ENCODE measurements around the gene DSCAM. TPM values are rescaled to one million over a fixed set of nuclear protein-coding genes. Genes with fewer than 3 reads are reported as not detected.

DSCAM gene
- polyA plus RNA-seq, 1 experiment = not detected

DNA sequence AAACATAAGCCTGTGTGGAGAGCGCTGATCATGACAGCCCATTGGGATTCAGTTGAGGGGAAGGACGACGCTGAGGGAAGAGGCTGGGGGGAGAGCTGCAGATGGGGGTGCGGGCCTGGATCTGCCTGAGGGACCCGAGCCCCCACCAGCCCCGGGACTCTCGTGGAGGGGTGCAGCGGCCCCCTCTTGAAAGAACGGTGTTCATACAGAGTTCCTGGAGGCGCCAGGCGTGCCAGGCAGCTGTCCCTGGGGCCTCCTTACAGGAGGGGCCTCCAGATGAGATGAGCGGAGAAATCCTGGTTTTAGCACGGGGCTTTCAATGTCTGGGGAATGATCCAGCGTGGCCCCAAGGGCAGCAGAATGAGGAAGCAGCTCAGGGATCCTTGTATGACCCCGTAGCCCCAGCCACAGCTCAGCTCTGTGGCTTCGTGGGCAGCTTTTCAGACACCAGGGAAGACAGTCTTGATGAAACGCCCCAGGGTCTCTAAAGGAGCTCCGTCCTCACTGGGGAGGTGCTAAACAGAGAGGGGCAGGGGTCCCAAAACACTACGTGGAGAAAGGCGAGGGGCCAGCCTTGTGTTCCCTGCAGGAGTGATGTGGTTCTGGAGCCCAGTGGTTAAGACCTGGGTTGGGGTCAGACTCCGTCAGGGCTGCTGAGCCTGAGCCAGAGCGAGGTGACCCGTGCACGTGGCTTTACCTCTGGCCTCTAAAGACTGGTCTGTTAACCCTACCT lies 7.2 kb upstream of the DSCAM start:
- no peak overlapping the region for H3K27ac ChIP-seq (ENCODE audit: low read depth, low read length)
- H3K9me3 ChIP-seq (ENCODE audit: control insufficient read depth, insufficient read depth, low read length) = peaks cover 35% of the 10 kb centered on the region
- ChIA-PET CTCF (no interaction called here), POLR2A (no interaction called here)
- no peak overlapping the region for H3K4me3 ChIP-seq (ENCODE audit: low read depth, low read length)
- no peaks in the 10 kb centered on the region for H3K27me3 ChIP-seq (ENCODE audit: control insufficient read depth, insufficient read depth, low read length)
- TF ChIP-seq, protein P1, sequence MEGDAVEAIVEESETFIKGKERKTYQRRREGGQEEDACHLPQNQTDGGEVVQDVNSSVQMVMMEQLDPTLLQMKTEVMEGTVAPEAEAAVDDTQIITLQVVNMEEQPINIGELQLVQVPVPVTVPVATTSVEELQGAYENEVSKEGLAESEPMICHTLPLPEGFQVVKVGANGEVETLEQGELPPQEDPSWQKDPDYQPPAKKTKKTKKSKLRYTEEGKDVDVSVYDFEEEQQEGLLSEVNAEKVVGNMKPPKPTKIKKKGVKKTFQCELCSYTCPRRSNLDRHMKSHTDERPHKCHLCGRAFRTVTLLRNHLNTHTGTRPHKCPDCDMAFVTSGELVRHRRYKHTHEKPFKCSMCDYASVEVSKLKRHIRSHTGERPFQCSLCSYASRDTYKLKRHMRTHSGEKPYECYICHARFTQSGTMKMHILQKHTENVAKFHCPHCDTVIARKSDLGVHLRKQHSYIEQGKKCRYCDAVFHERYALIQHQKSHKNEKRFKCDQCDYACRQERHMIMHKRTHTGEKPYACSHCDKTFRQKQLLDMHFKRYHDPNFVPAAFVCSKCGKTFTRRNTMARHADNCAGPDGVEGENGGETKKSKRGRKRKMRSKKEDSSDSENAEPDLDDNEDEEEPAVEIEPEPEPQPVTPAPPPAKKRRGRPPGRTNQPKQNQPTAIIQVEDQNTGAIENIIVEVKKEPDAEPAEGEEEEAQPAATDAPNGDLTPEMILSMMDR (IDR thresholded peaks at IDR 0.05; ENCODE audit: low read depth, low read length) = no peak
- no peak for DNase-seq (ENCODE audit: low read depth, low spot score)

DNA sequence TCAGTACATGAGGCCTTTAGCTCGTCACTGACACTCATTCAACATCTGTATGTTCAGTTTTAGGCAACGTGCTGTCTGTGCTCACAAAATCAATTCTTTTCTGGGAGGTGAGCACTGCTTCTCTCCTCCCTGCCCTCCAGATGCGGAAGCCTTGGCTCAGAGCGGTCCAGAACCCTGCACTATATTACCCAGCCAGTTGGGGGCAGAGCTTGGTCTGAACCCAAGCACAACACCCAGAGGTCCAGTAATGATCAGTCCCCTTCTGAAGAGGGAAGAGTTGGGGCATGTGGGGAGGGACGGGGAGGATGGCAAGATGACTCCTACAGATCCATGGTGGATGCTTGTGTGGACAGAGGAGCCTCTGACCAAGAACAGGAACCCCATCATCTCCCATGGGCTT lies 5.6 kb upstream of the DSCAM start:
- no peak overlapping the region for H3K4me3 ChIP-seq (ENCODE audit: low read depth, low read length)
- CTCF ChIA-PET = no interaction called here
- POLR2A ChIA-PET = no interaction called here
- DNase-seq (ENCODE audit: low read depth, low spot score) = no peak
- TF ChIP-seq, protein P1 (IDR thresholded peaks at IDR 0.05; ENCODE audit: low read depth, low read length) = no peak
- H3K9me3 ChIP-seq (ENCODE audit: control insufficient read depth, insufficient read depth, low read length) = peaks cover 46% of the 10 kb centered on the region
- H3K27me3 ChIP-seq (ENCODE audit: control insufficient read depth, insufficient read depth, low read length) = no peaks in the 10 kb centered on the region
- no peak overlapping the region for H3K27ac ChIP-seq (ENCODE audit: low read depth, low read length)

DNA sequence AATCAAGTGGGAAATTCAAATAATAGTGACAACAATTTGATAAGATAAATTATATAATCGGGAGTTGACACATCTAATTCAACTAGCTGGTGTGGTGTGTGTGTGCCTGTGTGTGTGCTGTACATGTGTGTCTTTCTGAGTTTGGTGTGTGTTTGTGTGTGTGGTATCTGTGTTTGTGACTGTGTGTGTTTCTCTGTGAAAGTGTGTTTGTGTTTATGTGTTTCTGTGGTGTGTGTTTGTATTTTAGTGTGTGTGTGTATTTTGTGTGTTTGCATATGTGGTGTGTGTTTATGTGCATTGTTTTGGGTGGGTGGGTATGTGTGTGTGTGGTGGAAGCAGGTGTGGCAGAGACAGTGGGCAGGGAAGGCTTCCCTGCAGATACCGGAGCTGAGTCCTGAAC lies 4.8 kb upstream of the DSCAM start:
- Histone ChIP-seq H3K27me3 (ENCODE audit: control insufficient read depth, insufficient read depth, low read length) (no peaks in the 10 kb centered on the region), H3K27ac (ENCODE audit: low read depth, low read length) (no peak overlapping the region), H3K9me3 (ENCODE audit: control insufficient read depth, insufficient read depth, low read length) (peaks cover 42% of the 10 kb centered on the region), H3K4me3 (ENCODE audit: low read depth, low read length) (no peak overlapping the region)
- TF ChIP-seq, protein P1 (IDR thresholded peaks at IDR 0.05; ENCODE audit: low read depth, low read length) = no peak
- DNase-seq (ENCODE audit: low read depth, low spot score) = no peak
- ChIA-PET CTCF (no interaction called here), POLR2A (no interaction called here)

DNA sequence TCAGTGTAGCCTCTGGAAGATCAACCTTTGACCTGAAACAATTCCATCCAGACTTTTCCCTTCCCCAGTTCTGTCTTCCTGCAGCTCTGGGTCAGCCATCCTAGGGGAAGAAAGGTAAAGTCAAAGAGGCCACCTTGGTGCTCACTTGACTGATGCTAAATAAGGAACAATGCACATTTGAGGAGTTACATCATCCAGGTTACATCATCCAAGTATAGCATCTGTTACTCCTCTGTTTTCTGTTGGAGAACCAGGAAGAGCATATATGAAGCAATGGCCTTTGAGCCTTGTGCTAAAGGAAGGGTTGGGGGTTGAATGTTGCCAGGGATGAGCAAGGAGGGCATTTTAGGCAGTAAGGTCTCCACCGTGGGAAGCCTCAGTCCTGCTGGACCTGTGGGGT lies 3.1 kb upstream of the DSCAM start:
- H3K27me3 ChIP-seq (ENCODE audit: control insufficient read depth, insufficient read depth, low read length) = no peaks in the 10 kb centered on the region
- DNase-seq (ENCODE audit: low read depth, low spot score) = no peak
- ChIA-PET CTCF (no interaction called here), POLR2A (no interaction called here)
- peaks cover 41% of the 10 kb centered on the region for H3K9me3 ChIP-seq (ENCODE audit: control insufficient read depth, insufficient read depth, low read length)
- no peak overlapping the region for H3K27ac ChIP-seq (ENCODE audit: low read depth, low read length)
- TF ChIP-seq, protein P1 (IDR thresholded peaks at IDR 0.05; ENCODE audit: low read depth, low read length) = no peak
- H3K4me3 ChIP-seq (ENCODE audit: low read depth, low read length) = no peak overlapping the region

DNA sequence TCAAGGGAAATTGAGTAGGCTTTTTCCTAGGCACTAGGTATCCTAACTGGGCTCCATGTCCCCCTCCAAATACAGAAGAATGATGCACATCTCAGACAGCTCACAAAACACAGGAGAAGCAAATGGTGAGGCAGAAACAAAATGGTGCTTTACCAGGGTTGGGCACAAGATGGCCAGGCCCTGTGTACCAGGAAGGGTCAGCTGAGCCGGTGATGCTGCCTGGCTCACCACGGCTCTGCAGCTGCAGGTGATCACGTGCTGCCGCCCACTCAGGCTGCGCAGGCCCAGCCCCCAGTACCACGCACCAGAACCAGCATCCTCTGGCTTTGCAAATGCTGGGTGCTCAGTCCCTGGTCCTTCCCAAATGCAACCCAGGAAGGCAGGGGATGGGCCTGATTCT lies 993 bp upstream of the DSCAM start:
- POLR2A ChIA-PET = no interaction called here
- no peaks in the 10 kb centered on the region for H3K27me3 ChIP-seq (ENCODE audit: control insufficient read depth, insufficient read depth, low read length)
- no peak overlapping the region for H3K4me3 ChIP-seq (ENCODE audit: low read depth, low read length)
- H3K9me3 ChIP-seq (ENCODE audit: control insufficient read depth, insufficient read depth, low read length) = peaks cover 28% of the 10 kb centered on the region
- H3K27ac ChIP-seq (ENCODE audit: low read depth, low read length) = no peak overlapping the region
- CTCF ChIA-PET = no interaction called here
- no peak for DNase-seq (ENCODE audit: low read depth, low spot score)
- TF ChIP-seq, protein P1 (IDR thresholded peaks at IDR 0.05; ENCODE audit: low read depth, low read length) = no peak
